ENCODE measurements around the gene MYRIP. TPM values are rescaled to one million over a fixed set of nuclear protein-coding genes. Genes with fewer than 3 reads are reported as not detected.
"Not testable (repeated sequence)": the region's sequence is repeated elsewhere in the genome, so short reads cannot be mapped to it uniquely, and the experiment has no call there.

Gene MYRIP
- total and polyA plus RNA-seq, 8 donors: 1.4 to 11.2 (median 7.8) TPM

- intact Hi-C loops (cut with DNase I): no loop called here
- WGBS, 2 donors: 87 to 90% methylated on average over 4 of the region's 4 CpGs
- no peak for TF ChIP-seq CTCF (IDR thresholded peaks at IDR 0.05)
- no peaks in the 10 kb centered on the region for H3K4me1 ChIP-seq
- no peaks in the 10 kb centered on the region for H3K36me3 ChIP-seq
- H3K27ac ChIP-seq: no peak overlapping the region
- FAIRE-seq (no peak), DNase-seq (no peak), ATAC-seq (no peak)
- H3K4me3 ChIP-seq: no peak overlapping the region
- H3K27me3 ChIP-seq: no peaks in the 10 kb centered on the region
- H3K9me3 ChIP-seq: no peaks in the 10 kb centered on the region
Measured at GRCh38 chr3:40079203-40079846, 269.9 kb downstream of the MYRIP start.

DNA sequence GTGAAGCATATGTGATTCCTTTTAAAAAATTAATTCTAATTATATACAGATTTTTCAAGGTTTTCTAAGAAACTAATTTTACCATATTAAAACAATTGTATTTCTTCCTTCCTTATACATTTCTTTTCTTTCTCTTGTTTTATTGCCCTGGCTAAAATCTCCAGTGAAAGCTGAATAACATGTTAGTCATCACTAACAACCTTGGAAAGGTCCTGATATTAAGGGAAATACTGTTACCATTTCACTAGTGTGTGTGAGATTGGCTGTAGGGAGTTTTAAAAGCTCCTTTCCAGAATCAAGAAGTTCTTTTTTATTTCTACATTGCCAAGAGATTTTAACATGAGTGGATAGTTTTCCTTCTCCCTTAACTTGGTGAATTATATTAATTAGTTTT is 270.4 kb downstream of the MYRIP start:
- no peaks in the 10 kb centered on the region for H3K36me3 ChIP-seq
- DNase-seq (no peak), FAIRE-seq (no peak), ATAC-seq (no peak)
- no peak for TF ChIP-seq CTCF (IDR thresholded peaks at IDR 0.05)
- no peaks in the 10 kb centered on the region for H3K4me1 ChIP-seq
- no peaks in the 10 kb centered on the region for H3K9me3 ChIP-seq
- intact Hi-C loops (cut with DNase I): no loop called here
- no peaks in the 10 kb centered on the region for H3K27me3 ChIP-seq
- H3K4me3 ChIP-seq: no peak overlapping the region
- no peak overlapping the region for H3K27ac ChIP-seq

DNA sequence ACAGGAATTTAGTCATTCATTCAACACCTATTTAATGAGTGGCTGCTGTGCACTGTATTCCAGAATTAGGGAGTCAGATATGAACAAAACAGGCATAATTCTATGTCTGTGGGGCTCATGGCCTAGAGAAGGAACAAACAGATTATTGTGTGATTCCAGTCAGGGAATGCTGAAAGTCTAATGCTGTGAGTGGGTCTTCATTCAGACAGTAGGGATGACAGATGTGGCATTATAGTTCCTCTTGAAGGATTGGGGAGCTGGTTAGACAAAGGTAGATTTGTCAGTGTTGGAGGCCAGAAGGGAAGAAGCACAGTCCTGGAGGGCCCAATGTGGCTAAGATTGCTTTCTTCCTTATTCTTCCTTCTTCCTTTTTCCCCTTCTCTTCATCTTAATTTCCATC is 273.7 kb downstream of the MYRIP start:
- H3K27ac ChIP-seq: no peak overlapping the region
- no peak for TF ChIP-seq CTCF (IDR thresholded peaks at IDR 0.05)

GRCh38 chr3:40084424-40084823 is 275.0 kb downstream of the MYRIP start:
- H3K4me3 ChIP-seq; FAIRE-seq; ATAC-seq; H3K27ac ChIP-seq; intact Hi-C loops (cut with DNase I); H3K36me3 ChIP-seq; H3K27me3 ChIP-seq; DNase-seq; H3K9me3 ChIP-seq: not testable (repeated sequence)
- H3K4me1 ChIP-seq: peaks cover 6 to 13% (median 9%) of the 10 kb centered on the region in 3 donors
- 96 to 98% methylated on average over 6 to 9 of the region's 12 CpGs for WGBS, 2 donors

More for the DNA sequence above, 273.7 kb downstream of the MYRIP start:
- no peaks in the 10 kb centered on the region for H3K36me3 ChIP-seq
- no peaks in the 10 kb centered on the region for H3K9me3 ChIP-seq
- ATAC-seq (no peak), DNase-seq (no peak), FAIRE-seq (no peak)
- H3K4me1 ChIP-seq: peaks cover 4 to 13% (median 9%) of the 10 kb centered on the region in 3 donors
- intact Hi-C loops (cut with DNase I): no loop called here
- no peak overlapping the region for H3K4me3 ChIP-seq
- H3K27me3 ChIP-seq: no peaks in the 10 kb centered on the region

DNA sequence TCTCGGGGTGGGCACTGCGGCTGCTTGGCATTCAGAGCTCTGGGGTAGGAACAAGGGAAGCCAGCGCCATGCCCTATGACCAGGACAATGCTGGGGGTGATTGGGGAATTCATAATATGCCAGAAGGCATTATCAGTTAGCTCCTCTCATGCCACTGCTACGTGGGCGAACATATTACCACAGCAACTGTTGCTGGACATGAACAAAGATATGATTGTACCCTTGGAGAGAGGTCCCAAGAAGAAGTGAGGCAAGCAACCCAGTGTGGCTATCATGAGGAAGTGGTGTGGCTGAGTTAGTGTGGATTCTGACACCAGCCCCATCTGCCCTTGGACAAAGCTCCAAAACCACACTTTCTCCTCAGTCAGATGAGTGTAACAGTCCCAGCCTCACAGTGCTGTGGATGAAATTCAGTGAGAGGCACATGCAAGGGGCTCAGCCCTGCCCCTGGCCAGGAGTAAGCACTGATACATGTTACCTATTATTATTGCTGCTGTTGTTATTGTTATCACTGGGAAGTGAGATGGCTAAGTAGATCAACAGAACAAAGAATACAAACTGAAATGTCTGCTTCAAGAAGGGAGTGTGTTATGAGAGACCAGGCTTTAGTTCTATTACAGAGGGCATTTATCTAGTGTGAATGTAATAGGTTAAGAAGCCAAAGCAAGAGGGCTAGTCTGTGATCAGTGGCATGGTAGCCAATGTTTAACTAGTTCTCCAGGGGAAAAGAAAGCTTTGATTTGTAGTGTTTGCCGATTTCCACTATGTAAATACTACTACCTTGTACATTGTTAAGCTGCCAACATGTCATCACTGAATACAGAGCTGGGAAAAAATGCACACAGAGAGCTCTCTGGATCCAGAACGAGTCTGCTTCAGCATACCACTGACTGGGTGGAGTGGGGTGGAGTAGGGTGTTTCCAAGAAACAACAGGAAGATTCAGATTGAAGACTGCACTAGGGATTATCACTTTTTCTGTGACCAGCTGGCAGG is 277.8 kb downstream of the MYRIP start:
- no peak for TF ChIP-seq CTCF (IDR thresholded peaks at IDR 0.05)
- intact Hi-C loops (cut with DNase I): no loop called here
- no peak for FAIRE-seq
- peak in 3 of 6 donors; percentile 22 to 42 (median 31) for DNase-seq
- Histone ChIP-seq H3K4me3 (no peak overlapping the region), H3K4me1 (peaks cover 6 to 13% (median 9%) of the 10 kb centered on the region in 3 donors), H3K36me3 (no peaks in the 10 kb centered on the region), H3K27ac (peak overlapping the region in 3 of 4 donors; percentile 49 to 66 (median 65)), H3K9me3 (no peaks in the 10 kb centered on the region), H3K27me3 (no peaks in the 10 kb centered on the region)
- peak; percentile 93 to 95 (median 94) for ATAC-seq
- WGBS, 2 donors: 48 to 56% methylated on average over 7 of the region's 7 CpGs

All from pancreas (tissue), 10 donors.